NOMO-1 (cell line): ENCODE results near the gene CFAP73.
"Not testable (repeated sequence)": the region's sequence is repeated elsewhere in the genome, so short reads cannot be mapped to it uniquely, and the experiment has no call there.

Source experiments
- DNase-seq, 2 experiments: peaks; one replicate each; lab custom pipeline; 2025; ENCODE audit not compliant: unreplicated experiment in 2 of 2; lab: John Stamatoyannopoulos, UW

CFAP73 gene

GRCh38 chr12:113149361-113150150, at the start of gene CFAP73:
CFAP73 (plus strand) TSS chr12:113149724; CDS start chr12:113149858, 134 bp downstream.
- DNase-seq, result no peak

GRCh38 chr12:113099764-113100163, 49.8 kb upstream of the CFAP73 start:
- no peak for DNase-seq

- no peak for DNase-seq
Measured at GRCh38 chr12:113101751-113102150, 47.8 kb upstream of the CFAP73 start.

- DNase-seq, result no peak
Measured at GRCh38 chr12:113102811-113103210, 46.7 kb upstream of the CFAP73 start.

- no peak for DNase-seq
Measured at GRCh38 chr12:113103756-113104450, 45.6 kb upstream of the CFAP73 start.

- no peak for DNase-seq
Measured at GRCh38 chr12:113104953-113105510, 44.5 kb upstream of the CFAP73 start.

GRCh38 chr12:113105606-113106271, 43.8 kb upstream of the CFAP73 start:
- DNase-seq, result no peak

GRCh38 chr12:113106361-113106760, 43.2 kb upstream of the CFAP73 start:
- no peak for DNase-seq

GRCh38 chr12:113108308-113108707, 41.2 kb upstream of the CFAP73 start:
- no peak for DNase-seq

GRCh38 chr12:113109360-113109759, 40.2 kb upstream of the CFAP73 start:
- no peak for DNase-seq

GRCh38 chr12:113109872-113110599, 39.5 kb upstream of the CFAP73 start:
- DNase-seq, result no peak

- DNase-seq, result no peak
Measured at GRCh38 chr12:113111247-113111646, 38.3 kb upstream of the CFAP73 start.

GRCh38 chr12:113112043-113112899, 37.3 kb upstream of the CFAP73 start:
- no peak for DNase-seq

GRCh38 chr12:113113397-113113796, 36.1 kb upstream of the CFAP73 start:
- no peak for DNase-seq

- no peak for DNase-seq
Measured at GRCh38 chr12:113114447-113115178, 34.9 kb upstream of the CFAP73 start.

GRCh38 chr12:113115455-113116126, 33.9 kb upstream of the CFAP73 start:
- no peak for DNase-seq

- no peak for DNase-seq
Measured at GRCh38 chr12:113116875-113117274, 32.6 kb upstream of the CFAP73 start.

GRCh38 chr12:113117684-113118083, 31.8 kb upstream of the CFAP73 start:
- DNase-seq, result not testable (repeated sequence)
